Metanephros (tissue), 2 donors: ENCODE measurements around the gene BPTF. TPM values are rescaled to one million over a fixed set of nuclear protein-coding genes. Genes with fewer than 3 reads are reported as not detected.

Source experiments
- small RNA-seq: library from RNA; depleted of rRNA; stranded (forward); fragments of <200 nt; gene quantifications from one replicate; pipeline ENCODE3, GENCODE V24; 2014; ENCODE audit warnings: low replicate concordance
- total RNA-seq: library from RNA; depleted of rRNA; stranded (reverse); fragments of >200 nt; gene quantifications from one replicate; pipeline ENCODE4 v1.2.3, GENCODE V29; 2014

The BPTF gene, protein sequence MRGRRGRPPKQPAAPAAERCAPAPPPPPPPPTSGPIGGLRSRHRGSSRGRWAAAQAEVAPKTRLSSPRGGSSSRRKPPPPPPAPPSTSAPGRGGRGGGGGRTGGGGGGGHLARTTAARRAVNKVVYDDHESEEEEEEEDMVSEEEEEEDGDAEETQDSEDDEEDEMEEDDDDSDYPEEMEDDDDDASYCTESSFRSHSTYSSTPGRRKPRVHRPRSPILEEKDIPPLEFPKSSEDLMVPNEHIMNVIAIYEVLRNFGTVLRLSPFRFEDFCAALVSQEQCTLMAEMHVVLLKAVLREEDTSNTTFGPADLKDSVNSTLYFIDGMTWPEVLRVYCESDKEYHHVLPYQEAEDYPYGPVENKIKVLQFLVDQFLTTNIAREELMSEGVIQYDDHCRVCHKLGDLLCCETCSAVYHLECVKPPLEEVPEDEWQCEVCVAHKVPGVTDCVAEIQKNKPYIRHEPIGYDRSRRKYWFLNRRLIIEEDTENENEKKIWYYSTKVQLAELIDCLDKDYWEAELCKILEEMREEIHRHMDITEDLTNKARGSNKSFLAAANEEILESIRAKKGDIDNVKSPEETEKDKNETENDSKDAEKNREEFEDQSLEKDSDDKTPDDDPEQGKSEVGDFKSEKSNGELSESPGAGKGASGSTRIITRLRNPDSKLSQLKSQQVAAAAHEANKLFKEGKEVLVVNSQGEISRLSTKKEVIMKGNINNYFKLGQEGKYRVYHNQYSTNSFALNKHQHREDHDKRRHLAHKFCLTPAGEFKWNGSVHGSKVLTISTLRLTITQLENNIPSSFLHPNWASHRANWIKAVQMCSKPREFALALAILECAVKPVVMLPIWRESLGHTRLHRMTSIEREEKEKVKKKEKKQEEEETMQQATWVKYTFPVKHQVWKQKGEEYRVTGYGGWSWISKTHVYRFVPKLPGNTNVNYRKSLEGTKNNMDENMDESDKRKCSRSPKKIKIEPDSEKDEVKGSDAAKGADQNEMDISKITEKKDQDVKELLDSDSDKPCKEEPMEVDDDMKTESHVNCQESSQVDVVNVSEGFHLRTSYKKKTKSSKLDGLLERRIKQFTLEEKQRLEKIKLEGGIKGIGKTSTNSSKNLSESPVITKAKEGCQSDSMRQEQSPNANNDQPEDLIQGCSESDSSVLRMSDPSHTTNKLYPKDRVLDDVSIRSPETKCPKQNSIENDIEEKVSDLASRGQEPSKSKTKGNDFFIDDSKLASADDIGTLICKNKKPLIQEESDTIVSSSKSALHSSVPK (N-terminal part only)
- 103 TPM for total RNA-seq

DNA sequence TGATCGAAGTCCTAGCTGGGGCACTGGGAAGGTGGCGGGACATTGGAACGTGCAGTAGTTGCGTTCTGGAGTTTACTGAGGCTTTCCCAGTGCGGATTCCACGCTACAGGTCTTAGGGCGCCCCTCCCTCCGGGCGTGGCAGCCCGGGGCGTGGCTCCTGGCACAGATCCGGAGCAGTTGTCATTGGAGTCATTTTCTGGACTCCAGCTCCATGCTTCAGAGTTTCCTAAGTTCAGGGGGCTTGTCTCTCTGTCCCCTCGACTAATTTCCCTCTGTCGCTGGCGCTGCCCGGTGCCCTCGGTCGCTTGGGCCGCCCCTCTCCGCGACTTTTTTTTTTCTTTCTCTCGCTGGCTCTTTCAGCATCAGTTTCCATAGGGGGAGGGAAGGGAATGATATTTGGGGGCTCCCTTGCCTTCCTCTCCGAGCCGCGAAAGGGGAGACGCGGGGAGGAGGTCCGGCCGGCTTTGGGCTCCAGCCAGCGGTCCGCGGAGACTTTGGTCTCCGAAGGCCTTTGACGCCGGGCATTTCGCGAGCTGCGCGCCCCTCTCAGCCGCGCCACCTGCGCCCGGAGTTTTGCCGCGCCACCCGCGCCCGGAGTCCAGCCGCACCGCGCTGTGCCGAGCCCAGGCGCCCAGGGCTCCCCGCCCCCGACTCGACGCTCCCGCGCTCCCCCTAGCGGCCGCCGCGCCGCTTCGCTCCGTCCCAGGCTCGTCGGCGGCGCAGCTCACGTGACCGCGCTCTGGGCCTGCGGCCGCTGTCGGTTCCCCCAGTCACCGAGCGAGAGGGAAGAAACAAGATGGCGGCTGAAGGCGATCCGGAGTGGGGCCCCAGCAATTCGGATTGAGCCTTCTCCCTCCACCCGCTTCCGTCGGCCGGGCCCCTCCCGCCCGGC is at the start of gene BPTF:
TSS of gene BPTF (plus strand) at position 769 of the 892 bp plus-strand sequence. CDS start 222 bp downstream, outside the sequence.

DNA sequence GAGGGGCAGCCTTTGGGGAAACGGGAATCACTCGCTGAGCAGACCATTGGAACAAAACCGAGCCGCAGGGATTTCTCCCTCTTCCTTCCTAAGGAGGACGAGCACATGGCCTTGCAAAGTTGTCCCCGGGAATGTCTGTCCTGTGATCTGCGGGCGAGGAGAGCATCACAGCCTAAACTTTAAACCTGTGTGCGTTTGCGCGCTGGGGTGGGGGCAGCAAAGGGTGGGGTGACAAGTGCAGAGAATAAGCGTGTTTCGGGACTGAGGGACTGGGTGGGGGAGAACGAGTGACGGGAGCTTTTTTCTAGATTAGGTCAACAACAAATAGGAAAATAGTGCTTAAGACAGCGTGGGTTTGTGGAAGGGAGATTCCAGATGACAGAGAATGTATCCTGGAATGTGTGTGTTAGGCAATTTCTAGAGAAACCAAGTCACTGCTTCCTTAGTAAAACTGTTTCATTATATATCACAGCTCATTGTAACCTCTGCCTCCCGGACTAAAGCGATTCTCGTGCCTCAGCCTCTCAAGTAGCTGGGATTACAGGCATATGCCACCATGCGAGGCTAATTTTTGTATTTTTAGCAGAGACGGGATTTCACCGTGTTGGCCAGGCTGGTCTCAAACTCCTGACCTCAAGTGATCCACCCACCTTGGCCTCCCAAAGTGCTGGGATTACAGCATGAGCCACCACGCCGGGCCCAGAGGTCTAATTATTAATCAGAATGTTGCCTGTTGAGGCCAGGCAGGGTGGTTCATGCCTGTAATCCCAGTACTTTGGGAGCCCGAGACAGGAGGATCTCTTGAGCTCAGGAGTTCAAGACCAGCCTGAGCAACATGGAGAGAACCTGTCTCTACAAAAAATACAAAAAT is 171.2 kb downstream of the BPTF start, which contains the start of gene C17orf58:
TSS of gene C17orf58 (minus strand) at position 169 of the 871 bp plus-strand sequence. CDS start 271 bp downstream, outside the sequence.

Small RNA genes lying within 50 kb of the gene (small RNA-seq; reads per million reads assigned to genes)
- not detected for gene RN7SL622P

Other genes starting within 250 kb of the BPTF start
- 43.8 TPM for gene NOL11, start 107.6 kb upstream of the BPTF start, total RNA-seq
- gene C17orf58, start 171.0 kb downstream of the BPTF start, total RNA-seq: 16.3 TPM
- 35.8 TPM for gene KPNA2, start 210.2 kb downstream of the BPTF start, total RNA-seq